ENCODE data around the gene GGT5. TPM values are rescaled to one million over a fixed set of nuclear protein-coding genes. Genes with fewer than 3 reads are reported as not detected.
"Not testable (repeated sequence)": the region's sequence is repeated elsewhere in the genome, so short reads cannot be mapped to it uniquely, and the experiment has no call there.

GGT5 gene, protein sequence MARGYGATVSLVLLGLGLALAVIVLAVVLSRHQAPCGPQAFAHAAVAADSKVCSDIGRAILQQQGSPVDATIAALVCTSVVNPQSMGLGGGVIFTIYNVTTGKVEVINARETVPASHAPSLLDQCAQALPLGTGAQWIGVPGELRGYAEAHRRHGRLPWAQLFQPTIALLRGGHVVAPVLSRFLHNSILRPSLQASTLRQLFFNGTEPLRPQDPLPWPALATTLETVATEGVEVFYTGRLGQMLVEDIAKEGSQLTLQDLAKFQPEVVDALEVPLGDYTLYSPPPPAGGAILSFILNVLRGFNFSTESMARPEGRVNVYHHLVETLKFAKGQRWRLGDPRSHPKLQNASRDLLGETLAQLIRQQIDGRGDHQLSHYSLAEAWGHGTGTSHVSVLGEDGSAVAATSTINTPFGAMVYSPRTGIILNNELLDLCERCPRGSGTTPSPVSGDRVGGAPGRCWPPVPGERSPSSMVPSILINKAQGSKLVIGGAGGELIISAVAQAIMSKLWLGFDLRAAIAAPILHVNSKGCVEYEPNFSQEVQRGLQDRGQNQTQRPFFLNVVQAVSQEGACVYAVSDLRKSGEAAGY
- total RNA-seq (10 to 100 TPM in 6 of 7 donors, 1 to 10 TPM in 1; 4.6 to 34.0 (median 18.0) TPM), polyA plus RNA-seq (10 to 100 TPM; 24.7 to 32.1 TPM)
- long read RNA-seq, donor 1, transcript GGT5-202 (12 exons, 2,494 nt), result major isoform, 30 of 64 reads
- long read RNA-seq, donor 1, transcript GGT5-201 (11 exons, 2,334 nt), result minor isoform, 5 of 64 reads
- long read RNA-seq, donor 1, transcript GGT5-203 (12 exons, 2,408 nt), result minor isoform, 6 of 64 reads
- long read RNA-seq, donor 1, partial matches to known transcripts, result 2 of 64 reads
- long read RNA-seq, donor 1, other reads (novel, unspliced or antisense), result 21 of 64 reads
- long read RNA-seq, donor 2, partial matches to known transcripts, result 0 of 1 reads
- long read RNA-seq, donor 2, other reads (novel, unspliced or antisense), result 0 of 1 reads
- long read RNA-seq, donor 3, transcript GGT5-203 (12 exons, 2,408 nt), result minor isoform, 8 of 102 reads
- long read RNA-seq, donor 3, transcript GGT5-201 (11 exons, 2,334 nt), result minor isoform, 13 of 102 reads
- long read RNA-seq, donor 3, transcript GGT5-202 (12 exons, 2,494 nt), result major isoform, 44 of 102 reads
- long read RNA-seq, donor 3, partial matches to known transcripts, result 12 of 102 reads
- long read RNA-seq, donor 3, other reads (novel, unspliced or antisense), result 25 of 102 reads

DNA sequence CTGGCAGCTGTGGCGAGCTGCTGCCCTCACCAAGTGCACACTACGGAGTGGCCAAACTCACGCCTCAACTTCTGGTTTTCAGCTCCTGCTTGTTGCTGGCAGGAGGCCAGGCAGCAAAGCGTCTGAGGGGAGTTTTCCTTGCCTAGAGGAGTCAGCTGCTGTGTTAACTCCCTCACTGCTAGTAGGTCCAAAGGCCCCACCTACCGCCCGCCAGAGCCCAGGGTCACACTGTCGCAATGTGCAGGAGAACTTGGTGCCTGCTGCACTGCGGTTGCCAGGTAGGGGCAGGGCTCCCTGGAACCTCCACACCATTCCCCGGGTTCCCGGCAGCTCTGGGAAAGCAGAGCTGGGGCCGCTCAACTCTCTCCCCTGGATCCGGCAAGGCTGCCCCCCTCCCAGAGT, at the start of gene GGT5:
Gene GGT5, minus strand, starts transcription at position 53 of the 402 bp plus-strand sequence. CDS start 357 bp downstream, outside the sequence.
- peak; percentile 45 to 70 (median 63) for DNase-seq
- H3K4me1 ChIP-seq (ENCODE audit: insufficient read depth), result peaks cover 21% of the 10 kb centered on the region

DNA sequence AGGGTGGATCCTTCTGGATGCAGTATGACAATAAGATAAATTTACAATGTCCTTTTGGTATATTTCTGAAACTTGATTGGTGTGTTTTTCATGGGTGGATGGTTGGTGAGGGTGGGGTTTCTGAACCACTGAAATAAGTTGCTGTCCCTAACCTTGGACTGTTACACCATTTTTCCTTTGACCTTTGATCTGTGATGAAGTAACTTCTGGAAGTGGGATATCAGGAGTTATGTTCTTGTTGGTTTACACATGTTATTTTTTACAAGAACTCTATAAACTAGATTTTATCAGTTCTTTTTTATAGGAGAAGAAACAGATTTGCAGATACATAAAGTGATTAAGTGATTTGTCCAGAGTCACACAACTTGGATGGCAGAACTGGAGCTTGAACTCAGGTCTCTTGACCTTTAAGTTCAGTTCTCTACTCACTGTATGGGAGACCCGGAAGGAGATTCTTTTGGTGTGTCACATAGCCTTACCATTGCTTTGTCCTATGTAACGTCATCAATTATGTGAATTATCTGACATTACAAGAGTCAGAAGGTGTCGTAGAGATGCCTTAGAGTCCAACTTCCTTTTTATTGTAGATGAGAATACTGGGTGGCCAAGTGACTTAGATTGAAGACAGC, 47.4 kb upstream of the GGT5 start:
- DNase-seq; H3K4me1 ChIP-seq (ENCODE audit: insufficient read depth); H3K36me3 ChIP-seq; H3K4me3 ChIP-seq; H3K9me3 ChIP-seq; intact Hi-C loops (cut with DNase I); H3K27me3 ChIP-seq; H3K27ac ChIP-seq: not testable (repeated sequence)
- WGBS, 3 donors, result 96 to 100% (median 100%) methylated on average over 3 of the region's 3 CpGs

More for the DNA sequence above, at the start of gene GGT5:
- not testable (repeated sequence) for H3K36me3 ChIP-seq, H3K9me3 ChIP-seq, H3K27me3 ChIP-seq
- intact Hi-C loops (cut with DNase I), result loop anchor here in 3 of 4 donors (5.0 kb wide), 3 partner anchors 38 to 58 kb away; no protein-coding TSS in a partner anchor
- 3 to 8% (median 8%) methylated on average over 8 to 12 of the region's 12 CpGs for WGBS, 3 donors
- Histone ChIP-seq H3K4me3 (peak within 1 kb of the TSS; percentile 30), H3K27ac (peak within 1 kb of the TSS; percentile 86 to 93)

DNA sequence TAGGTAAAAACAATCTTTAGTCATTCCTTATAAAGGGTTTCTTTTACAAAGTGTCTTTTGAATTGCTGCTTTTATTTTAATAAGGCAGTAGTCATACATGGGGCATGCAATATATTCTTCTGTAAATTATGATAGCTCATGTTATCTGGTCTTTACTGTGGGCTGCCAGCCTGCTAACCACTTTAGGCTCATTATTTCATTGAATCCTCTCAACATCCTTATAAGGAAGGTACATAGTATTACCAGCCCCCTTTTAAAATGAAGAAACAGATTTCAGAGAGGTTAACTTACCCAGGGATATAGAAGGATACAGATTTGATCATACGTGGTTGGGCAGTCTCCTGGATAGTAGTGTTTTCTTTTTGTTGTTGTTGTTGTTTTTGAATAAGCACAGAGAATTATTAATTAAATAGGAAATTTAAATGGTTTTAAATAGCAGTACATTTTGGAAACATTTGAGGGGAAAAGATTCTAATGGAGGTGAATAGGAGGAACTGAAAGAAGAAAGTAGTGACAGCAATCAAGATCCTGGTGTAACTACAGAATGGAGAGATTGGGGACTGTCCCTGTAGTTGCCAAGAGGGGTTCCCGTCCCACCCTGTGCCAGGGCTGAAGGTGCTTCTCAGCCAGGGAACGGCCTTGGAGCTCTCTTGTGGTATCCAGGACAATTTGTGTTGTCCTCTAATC, 46.8 kb upstream of the GGT5 start:
- Histone ChIP-seq H3K4me1 (ENCODE audit: insufficient read depth) (peaks cover 9% of the 10 kb centered on the region), H3K4me3 (no peak overlapping the region), H3K27ac (no peak overlapping the region), H3K9me3 (no peaks in the 10 kb centered on the region), H3K27me3 (no peaks in the 10 kb centered on the region), H3K36me3 (no peaks in the 10 kb centered on the region)
- no peak for DNase-seq
- no peak for TF ChIP-seq POLR2A (IDR thresholded peaks at IDR 0.05)
- no peak for TF ChIP-seq EP300 (IDR thresholded peaks at IDR 0.05)
- TF ChIP-seq, protein P1, sequence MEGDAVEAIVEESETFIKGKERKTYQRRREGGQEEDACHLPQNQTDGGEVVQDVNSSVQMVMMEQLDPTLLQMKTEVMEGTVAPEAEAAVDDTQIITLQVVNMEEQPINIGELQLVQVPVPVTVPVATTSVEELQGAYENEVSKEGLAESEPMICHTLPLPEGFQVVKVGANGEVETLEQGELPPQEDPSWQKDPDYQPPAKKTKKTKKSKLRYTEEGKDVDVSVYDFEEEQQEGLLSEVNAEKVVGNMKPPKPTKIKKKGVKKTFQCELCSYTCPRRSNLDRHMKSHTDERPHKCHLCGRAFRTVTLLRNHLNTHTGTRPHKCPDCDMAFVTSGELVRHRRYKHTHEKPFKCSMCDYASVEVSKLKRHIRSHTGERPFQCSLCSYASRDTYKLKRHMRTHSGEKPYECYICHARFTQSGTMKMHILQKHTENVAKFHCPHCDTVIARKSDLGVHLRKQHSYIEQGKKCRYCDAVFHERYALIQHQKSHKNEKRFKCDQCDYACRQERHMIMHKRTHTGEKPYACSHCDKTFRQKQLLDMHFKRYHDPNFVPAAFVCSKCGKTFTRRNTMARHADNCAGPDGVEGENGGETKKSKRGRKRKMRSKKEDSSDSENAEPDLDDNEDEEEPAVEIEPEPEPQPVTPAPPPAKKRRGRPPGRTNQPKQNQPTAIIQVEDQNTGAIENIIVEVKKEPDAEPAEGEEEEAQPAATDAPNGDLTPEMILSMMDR (IDR thresholded peaks at IDR 0.05), result no peak
- WGBS, 3 donors, result 88 to 92% (median 91%) methylated on average over 3 of the region's 3 CpGs
- intact Hi-C loops (cut with DNase I), result no loop called here

DNA sequence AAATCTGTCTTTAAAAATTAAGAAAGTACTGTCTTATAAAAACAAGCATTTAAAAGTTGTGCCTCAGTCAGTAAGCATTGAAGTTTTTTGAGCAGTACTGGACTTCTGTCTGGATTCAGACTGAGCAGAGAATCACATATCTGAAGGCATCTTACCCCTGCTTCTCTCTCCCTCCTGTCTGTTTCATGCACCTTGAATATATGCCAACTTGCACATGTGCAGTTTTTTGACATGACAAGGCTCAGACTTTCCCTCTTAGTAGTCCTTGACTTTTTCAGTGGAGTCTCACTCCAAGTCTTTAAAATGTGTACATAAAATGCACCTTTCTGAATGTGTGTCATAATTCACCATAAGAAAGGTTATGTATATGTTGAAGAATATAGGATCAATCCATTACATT, 45.6 kb upstream of the GGT5 start:
- H3K27me3 ChIP-seq, result no peaks in the 10 kb centered on the region
- H3K36me3 ChIP-seq, result no peaks in the 10 kb centered on the region
- H3K27ac ChIP-seq, result peak overlapping the region in 1 of 2 donors; percentile 10
- no peaks in the 10 kb centered on the region for H3K9me3 ChIP-seq
- intact Hi-C loops (cut with DNase I), result no loop called here
- no peak overlapping the region for H3K4me3 ChIP-seq
- TF ChIP-seq POLR2A (IDR thresholded peaks at IDR 0.05) (no peak), EP300 (IDR thresholded peaks at IDR 0.05) (no peak)
- TF ChIP-seq, protein P1 (IDR thresholded peaks at IDR 0.05), result no peak
- H3K4me1 ChIP-seq (ENCODE audit: insufficient read depth), result peaks cover 9% of the 10 kb centered on the region
- no peak for DNase-seq
